SK-MEL-5 (cell line): ENCODE measurements around the gene RPL27. TPM values are rescaled to one million over a fixed set of nuclear protein-coding genes. Genes with fewer than 3 reads are reported as not detected.

Experiments
- DNase-seq: peaks from one replicate; pipeline ENCODE4 v3.0.0-alpha.2; 2016; ENCODE audit warnings: low read depth, low spot score
- in situ Hi-C: cut with HindIII; loops from 2 replicates; pipeline ENCODE4 v1.10.0; 2016; ENCODE audit warnings: low sequenced_read_pairs, high pct_unique_total_duplicates, low pct_unique_long_range_greater_than_20kb
- small RNA-seq, 2 experiments: library from RNA; depleted of rRNA; stranded (forward); fragments of <200 nt; gene quantifications; one replicate each; pipeline ENCODE3, GENCODE V24; 2014
- total RNA-seq: library from RNA; depleted of rRNA; stranded (reverse); fragments of >200 nt; shearing (Covaris generic); gene quantifications from 2 replicates; pipeline ENCODE4 v1.2.3, GENCODE V29; 2014; rRNA removed

The RPL27 gene
- total RNA-seq, 1 experiment from 2014 or later: 2,384 TPM

GRCh38 chr17:43031666-43032065 is 33.4 kb downstream of the RPL27 start:
- in situ Hi-C loops: no loop called here
- no peak for DNase-seq

GRCh38 chr17:43033948-43034881 is 36.0 kb downstream of the RPL27 start:
- no peak for DNase-seq
- in situ Hi-C loops: no loop called here

DNA sequence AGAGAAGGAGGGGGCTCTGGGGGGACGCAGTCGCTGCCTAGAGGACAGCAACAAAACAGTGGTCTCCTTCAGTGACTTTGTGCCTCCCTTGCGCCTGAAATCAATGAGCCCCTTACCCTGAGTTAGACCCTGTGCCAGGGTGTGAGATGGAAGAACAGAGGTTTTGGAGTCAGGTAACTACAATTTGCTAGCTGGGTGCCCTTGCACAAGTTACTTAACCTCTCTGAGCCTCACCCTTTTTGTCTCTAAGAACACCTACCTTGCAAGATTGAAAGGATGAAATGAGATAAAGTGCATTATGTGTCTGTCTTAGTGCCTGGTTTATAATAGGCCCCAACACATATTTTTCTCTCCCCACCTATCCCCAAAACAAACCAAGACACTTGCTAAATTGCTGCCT is 36.7 kb downstream of the RPL27 start:
- in situ Hi-C loops: no loop called here

DNA sequence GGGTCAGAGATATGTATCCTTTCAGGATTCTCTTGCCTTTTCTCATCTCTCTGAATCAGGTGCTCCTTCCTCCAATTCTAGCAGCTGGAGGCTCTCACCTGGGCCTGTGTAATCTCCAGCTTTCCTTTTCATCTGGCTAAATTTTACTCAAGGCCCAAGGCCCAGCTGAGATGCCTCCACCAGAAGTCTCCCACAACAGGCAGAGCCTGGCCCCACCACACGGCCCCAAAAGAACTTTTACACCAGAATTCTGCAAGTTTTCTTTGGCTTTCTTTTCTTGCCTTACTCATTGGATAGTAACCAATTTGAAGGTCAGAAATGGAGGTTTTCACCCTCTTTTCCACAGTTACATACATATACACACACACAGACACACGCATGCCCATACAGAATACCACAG is 41.4 kb downstream of the RPL27 start:
- no peak for DNase-seq
- in situ Hi-C loops: no loop called here

More for the DNA sequence above, 36.7 kb downstream of the RPL27 start:
- no peak for DNase-seq

DNA sequence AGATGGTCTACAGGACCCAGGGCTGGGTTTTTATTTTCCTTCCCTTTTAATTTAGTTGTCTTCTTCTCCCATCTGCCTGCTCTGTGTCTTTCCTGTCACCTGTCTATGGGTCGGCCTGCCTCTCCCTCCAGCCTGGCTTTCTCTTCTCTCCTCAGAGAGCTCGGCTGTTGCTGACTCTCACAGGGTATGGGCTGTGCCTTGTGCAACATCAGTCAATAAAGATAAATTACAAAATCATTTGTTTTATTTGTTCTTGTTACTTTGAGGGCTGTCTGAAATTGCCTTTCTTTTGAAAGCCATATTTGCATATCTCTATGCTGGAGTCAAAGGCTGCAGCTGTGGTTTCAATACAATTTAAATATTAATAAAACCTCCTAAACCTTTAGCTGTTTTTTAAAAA is 42.4 kb downstream of the RPL27 start:
- in situ Hi-C loops: no loop called here

GRCh38 chr17:43042025-43042628 is 43.9 kb downstream of the RPL27 start:
- DNase-seq: no peak
- in situ Hi-C loops: no loop called here

More for the DNA sequence above, 42.4 kb downstream of the RPL27 start:
- no peak for DNase-seq

- DNase-seq: no peak
- in situ Hi-C loops: no loop called here
Measured at GRCh38 chr17:43043307-43043706, 45.1 kb downstream of the RPL27 start.

GRCh38 chr17:43044024-43044423 is 45.8 kb downstream of the RPL27 start:
- no peak for DNase-seq
- in situ Hi-C loops: no loop called here

- no peak for DNase-seq
- in situ Hi-C loops: no loop called here
Measured at GRCh38 chr17:43051969-43052368, 53.8 kb downstream of the RPL27 start.

Small RNA genes lying within 50 kb of the gene (small RNA-seq; reads per million reads assigned to genes)
- gene AARSD1: 0.02 to 0.19 reads per million in 2 experiments

Other genes starting within 250 kb of the RPL27 start
- not detected in 2 replicates for gene RAMP2, start 237.2 kb upstream of the RPL27 start, total RNA-seq
- 125 and 127 TPM in 2 replicates for gene VPS25, start 225.0 kb upstream of the RPL27 start, total RNA-seq
- gene WNK4, start 217.8 kb upstream of the RPL27 start, total RNA-seq: 0.21 and 0.53 TPM in 2 replicates
- gene COA3, start 199.7 kb upstream of the RPL27 start, total RNA-seq: 123 and 145 TPM in 2 replicates
- 0.05 and 0.37 TPM in 2 replicates for gene CNTD1, start 199.6 kb upstream of the RPL27 start, total RNA-seq
- gene BECN1, start 174.1 kb upstream of the RPL27 start, total RNA-seq: 149 and 159 TPM in 2 replicates
- 139 and 154 TPM in 2 replicates for gene PSME3, start 165.0 kb upstream of the RPL27 start, total RNA-seq
- 0.26 and 0.69 TPM in 2 replicates for gene AOC2, start 153.8 kb upstream of the RPL27 start, total RNA-seq
- 0.26 TPM in 1 of 2 replicates, not detected in the other for gene AOC3, start 147.2 kb upstream of the RPL27 start, total RNA-seq
- not detected in 2 replicates for gene G6PC1, start 97.6 kb upstream of the RPL27 start, total RNA-seq
- 24.3 and 26.7 TPM in 2 replicates for gene AARSD1, start 34.0 kb upstream of the RPL27 start, total RNA-seq
- gene PTGES3L, start 18.3 kb upstream of the RPL27 start, total RNA-seq: 0.42 TPM in 1 of 2 replicates, not detected in the other
- gene RUNDC1, start 17.9 kb upstream of the RPL27 start, total RNA-seq: 6.2 and 7.2 TPM in 2 replicates
- 55.8 and 63.1 TPM in 2 replicates for gene IFI35, start 8.4 kb downstream of the RPL27 start, total RNA-seq
- 315 and 329 TPM in 2 replicates for gene VAT1, start 24.0 kb downstream of the RPL27 start, total RNA-seq
- gene RND2, start 26.8 kb downstream of the RPL27 start, total RNA-seq: not detected in 2 replicates
- gene BRCA1, start 126.9 kb downstream of the RPL27 start, total RNA-seq: 45.9 and 51.5 TPM in 2 replicates
- gene NBR1, start 172.8 kb downstream of the RPL27 start, total RNA-seq: 88.6 and 95.0 TPM in 2 replicates
- gene TMEM106A, start 213.5 kb downstream of the RPL27 start, total RNA-seq: 1.2 and 1.3 TPM in 2 replicates
- not detected in 2 replicates for gene CCDC200, start 230.2 kb downstream of the RPL27 start, total RNA-seq
- not detected in 2 replicates for gene RNU2-1, start 235.6 kb downstream of the RPL27 start, total RNA-seq